B cell (primary cell): ENCODE measurements around the gene CEP164. TPM values are rescaled to one million over a fixed set of nuclear protein-coding genes. Genes with fewer than 3 reads are reported as not detected.

Source experiments
- ATAC-seq: fragments of 200-7000 bp; cut with Tn5 transposase; one replicate; pipeline ENCODE4 v1.10.0; 2021; ENCODE audit warnings: low read depth, mild to moderate bottlenecking, moderate number of reproducible peaks, moderate library complexity
- CTCF ChIA-PET: fragments of 350-600 bp; sonication (Branson Sonifier 250); formaldehyde crosslinking; loops from one replicate; lab custom pipeline; 2021; ENCODE audit warnings: antibody characterized with exemption, inconsistent platforms; lab: Charles Lee
- POLR2A ChIA-PET: fragments of 350-600 bp; sonication (Branson Sonifier 250); formaldehyde crosslinking; loops from one replicate; lab custom pipeline; 2021; ENCODE audit warnings: antibody characterized with exemption; lab: Charles Lee
- DNase-seq: peaks from one replicate; pipeline ENCODE4 v3.0.0; 2013
- H2AFZ ChIP-seq: 2 replicates; pipeline ENCODE4 v1.6.1; 2012; ENCODE audit warnings: mild to moderate bottlenecking, low read depth, low read length; ENCODE audit not compliant: insufficient read depth, poor library complexity, severe bottlenecking
- H3K27ac ChIP-seq, 2 donors: 1 replicate in 1 of 2; 2 replicates in 1 of 2; pipeline ENCODE4 v1.5.1; 2012 to 2013; ENCODE audit warnings: low read length in 2 of 2, mild to moderate bottlenecking in 2 of 2, moderate library complexity in 1 of 2
- H3K27me3 ChIP-seq, 4 experiments: fragments of 200-600 bp in 1 of 4; sonication (generic) in 1 of 4; replicated peaks in 1 of 4; 1 replicate in 2 of 4; 2 replicates in 2 of 4; pipeline versions ENCODE4 v1.6.1 to v1.7.0; 2013 to 2016; ENCODE audit warnings: low read length in 3 of 4, mild to moderate bottlenecking in 2 of 4, mixed read lengths in 1 of 4, moderate library complexity in 1 of 4; ENCODE audit not compliant: insufficient read depth in 4 of 4, control insufficient read depth in 3 of 4; ENCODE audit errors: control extremely low read depth in 1 of 4
- H3K36me3 ChIP-seq, 2 experiments: replicated peaks in 1 of 2; 1 replicate in 1 of 2; 2 replicates in 1 of 2; pipeline versions ENCODE4 v1.6.1 to v1.7.1; 2013; ENCODE audit warnings: low read length in 1 of 2; ENCODE audit not compliant: insufficient read depth in 2 of 2, control insufficient read depth in 1 of 2; ENCODE audit errors: control extremely low read depth in 1 of 2, extremely low read depth in 1 of 2
- H3K4me1 ChIP-seq, 2 donors: fragments of 200-600 bp in 1 of 2; sonication (generic) in 1 of 2; 1 replicate in 1 of 2; 2 replicates in 1 of 2; pipeline versions ENCODE4 v1.5.1 to v1.6.1; 2013 to 2017; ENCODE audit warnings: low read length in 2 of 2; ENCODE audit not compliant: control insufficient read depth in 2 of 2, insufficient read depth in 2 of 2
- H3K4me2 ChIP-seq: replicated peaks from 2 replicates; pipeline ENCODE3; 2012; ENCODE audit warnings: mild to moderate bottlenecking, low read depth, low read length; ENCODE audit not compliant: poor library complexity, severe bottlenecking
- H3K4me3 ChIP-seq, 5 experiments: fragments of 200-600 bp in 1 of 5; sonication (generic) in 1 of 5; 1 replicate in 3 of 5; 2 replicates in 2 of 5; pipeline versions ENCODE4 v1.5.1 to v1.7.0; 2011 to 2016; ENCODE audit warnings: low read length in 4 of 5, mild to moderate bottlenecking in 4 of 5, low read depth in 2 of 5, control low read depth in 1 of 5, moderate library complexity in 1 of 5; ENCODE audit not compliant: insufficient read depth in 1 of 5; ENCODE audit errors: control extremely low read depth in 1 of 5, extremely low read depth in 1 of 5
- H3K79me2 ChIP-seq: fragments of 200-600 bp; sonication (generic); one replicate; pipeline ENCODE4 v1.6.0; 2016; ENCODE audit warnings: low read length; ENCODE audit not compliant: control insufficient read depth, insufficient read depth
- H3K9ac ChIP-seq: fragments of 200-600 bp; sonication (generic); 2 replicates; pipeline ENCODE4 v1.6.1; 2017; ENCODE audit warnings: mild to moderate bottlenecking, low read length, moderate library complexity
- H3K9me3 ChIP-seq, 3 donors: one replicate each; pipeline versions ENCODE4 v1.6.1 to v1.7.1; 2013; ENCODE audit warnings: low read length in 2 of 3; ENCODE audit not compliant: control insufficient read depth in 2 of 3, insufficient read depth in 1 of 3; ENCODE audit errors: control extremely low read depth in 1 of 3
- H4K20me1 ChIP-seq: 2 replicates; pipeline ENCODE4 v1.6.0; 2012; ENCODE audit warnings: mild to moderate bottlenecking, low read length; ENCODE audit not compliant: insufficient read depth, control insufficient read depth, poor library complexity, severe bottlenecking
- H3K27ac Mint-ChIP-seq: one replicate; pipeline ENCODE4 v1.8.0; 2021; ENCODE audit warnings: mixed read lengths
- H3K27me3 Mint-ChIP-seq: one replicate; pipeline ENCODE4 v1.8.0; 2021; ENCODE audit warnings: mixed read lengths
- H3K4me1 Mint-ChIP-seq: one replicate; pipeline ENCODE4 v1.8.0; 2021; ENCODE audit warnings: mixed read lengths
- H3K4me3 Mint-ChIP-seq: one replicate; pipeline ENCODE4 v1.8.0; 2021; ENCODE audit warnings: mixed read lengths
- H3K9me3 Mint-ChIP-seq: one replicate; pipeline ENCODE4 v1.8.0; 2022; ENCODE audit warnings: mixed read lengths; ENCODE audit not compliant: insufficient read depth
- EZH2 ChIP-seq: IDR thresholded peaks from 2 replicates; pipeline ENCODE4 v1.6.1; 2012; ENCODE audit warnings: borderline replicate concordance, low read depth, mild to moderate bottlenecking, moderate library complexity, low read length; ENCODE audit not compliant: insufficient read depth, poor library complexity, severe bottlenecking
- WGBS: methylation state at CpG from one replicate; pipeline ENCODE4 v1.1.5; 2013; ENCODE audit warnings: missing lambda C conversion rate; ENCODE audit not compliant: insufficient coverage; 5-methylcytosine and 5-hydroxymethylcytosine counted together
- intact Hi-C: fragments of 100-400 bp; cut with micrococcal nuclease; formaldehyde crosslinking; loops from one replicate; pipeline ENCODE4 v1.10.0; 2022
- polyA plus RNA-seq: library from polyadenylated mRNA; depleted of rRNA; stranded (reverse); fragments of >200 nt; gene quantifications from 2 replicates; pipeline ENCODE4 v1.2.3, GENCODE V29; 2012
- total RNA-seq, 2 donors: library from RNA; stranded (reverse); fragments of 120-200 nt in 1 of 2; gene quantifications; 1 replicate in 1 of 2; 2 replicates in 1 of 2; pipeline versions ENCODE4 v1.2.3 to v1.2.4, GENCODE V29; 2013 to 2022
- TF ChIP-seq, protein P1 (sequence below): fragments of 200-600 bp; IDR thresholded peaks from one replicate; pipeline ENCODE4 v1.8.0; 2022; ENCODE audit warnings: antibody characterized with exemption, mild to moderate bottlenecking

Gene CEP164
- total and polyA plus RNA-seq, 2 donors (not counting 1 experiment from before 2014, with no cell fraction given), result 31.5 to 54.8 TPM

GRCh38 chr11:117435326-117435725 lies 107.7 kb downstream of the CEP164 start:
- H3K9me3 ChIP-seq, result no peaks in the 10 kb centered on the region
- Mint-ChIP-seq H3K27ac (no peak overlapping the region), H3K27me3 (peaks cover 21% of the 10 kb centered on the region), H3K4me1 (no peaks in the 10 kb centered on the region), H3K9me3 (no peaks in the 10 kb centered on the region), H3K4me3 (no peak overlapping the region)
- no peak overlapping the region for H3K27ac ChIP-seq
- intact Hi-C loops, result no loop called here
- H3K36me3 ChIP-seq, result no peaks in the 10 kb centered on the region
- H3K4me1 ChIP-seq, result no peaks in the 10 kb centered on the region
- no peaks in the 10 kb centered on the region for H3K79me2 ChIP-seq
- WGBS, result 8% methylated on average over 6 of the region's 6 CpGs
- no peak overlapping the region for H3K9ac ChIP-seq
- TF ChIP-seq, protein P1, sequence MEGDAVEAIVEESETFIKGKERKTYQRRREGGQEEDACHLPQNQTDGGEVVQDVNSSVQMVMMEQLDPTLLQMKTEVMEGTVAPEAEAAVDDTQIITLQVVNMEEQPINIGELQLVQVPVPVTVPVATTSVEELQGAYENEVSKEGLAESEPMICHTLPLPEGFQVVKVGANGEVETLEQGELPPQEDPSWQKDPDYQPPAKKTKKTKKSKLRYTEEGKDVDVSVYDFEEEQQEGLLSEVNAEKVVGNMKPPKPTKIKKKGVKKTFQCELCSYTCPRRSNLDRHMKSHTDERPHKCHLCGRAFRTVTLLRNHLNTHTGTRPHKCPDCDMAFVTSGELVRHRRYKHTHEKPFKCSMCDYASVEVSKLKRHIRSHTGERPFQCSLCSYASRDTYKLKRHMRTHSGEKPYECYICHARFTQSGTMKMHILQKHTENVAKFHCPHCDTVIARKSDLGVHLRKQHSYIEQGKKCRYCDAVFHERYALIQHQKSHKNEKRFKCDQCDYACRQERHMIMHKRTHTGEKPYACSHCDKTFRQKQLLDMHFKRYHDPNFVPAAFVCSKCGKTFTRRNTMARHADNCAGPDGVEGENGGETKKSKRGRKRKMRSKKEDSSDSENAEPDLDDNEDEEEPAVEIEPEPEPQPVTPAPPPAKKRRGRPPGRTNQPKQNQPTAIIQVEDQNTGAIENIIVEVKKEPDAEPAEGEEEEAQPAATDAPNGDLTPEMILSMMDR, result no peak
- no peak for TF ChIP-seq EZH2
- H3K27me3 ChIP-seq, result peaks cover 0 to 7% (median 0%) of the 10 kb centered on the region in 4 experiments
- no peak overlapping the region for H2AFZ ChIP-seq
- ATAC-seq (no peak), DNase-seq (no peak)
- ChIA-PET POLR2A (no interaction called here), CTCF (no interaction called here)
- H4K20me1 ChIP-seq, result no peaks in the 10 kb centered on the region
- H3K4me3 ChIP-seq, result no peak overlapping the region
- H3K4me2 ChIP-seq, result no peak overlapping the region

- no peaks in the 10 kb centered on the region for H3K9me3 ChIP-seq
- no peak overlapping the region for H3K4me3 Mint-ChIP-seq
Observed at GRCh38 chr11:117437041-117437790, 109.6 kb downstream of the CEP164 start.

More at GRCh38 chr11:117437041-117437790, 109.6 kb downstream of the CEP164 start:
- Histone ChIP-seq H3K9ac (no peak overlapping the region), H2AFZ (no peak overlapping the region), H3K27me3 (peaks cover 0 to 7% (median 0%) of the 10 kb centered on the region in 4 experiments), H3K4me1 (no peaks in the 10 kb centered on the region), H3K27ac (no peak overlapping the region), H4K20me1 (no peaks in the 10 kb centered on the region), H3K79me2 (no peaks in the 10 kb centered on the region), H3K4me2 (no peak overlapping the region), H3K4me3 (no peak overlapping the region), H3K36me3 (no peaks in the 10 kb centered on the region)
- TF ChIP-seq EZH2, result no peak
- TF ChIP-seq, protein P1, result no peak
- intact Hi-C loops, result no loop called here
- ATAC-seq, result no peak
- 92% methylated on average over 19 of the region's 23 CpGs for WGBS
- peaks cover 34% of the 10 kb centered on the region for H3K27me3 Mint-ChIP-seq
- CTCF ChIA-PET, result interaction anchor here (1.4 kb wide), 1 partner anchor 11 kb away, joined by 4 read pairs; no protein-coding TSS in a partner anchor
- H3K9me3 Mint-ChIP-seq, result no peaks in the 10 kb centered on the region
- POLR2A ChIA-PET, result no interaction called here
- H3K4me1 Mint-ChIP-seq, result no peaks in the 10 kb centered on the region
- DNase-seq, result no peak
- no peak overlapping the region for H3K27ac Mint-ChIP-seq
